CD4-positive, alpha-beta T cell treated with Interleukin-17A for 4 hours (primary cell): ENCODE results near the gene PIBF1.
"Not testable (repeated sequence)": the region's sequence is repeated elsewhere in the genome, so short reads cannot be mapped to it uniquely, and the experiment has no call there.

Experiments used
- DNase-seq: peaks from one replicate; pipeline ENCODE4 v3.0.0-alpha.2; 2020; ENCODE audit warnings: mixed read lengths

The PIBF1 gene

GRCh38 chr13:73025217-73026012, 243.5 kb downstream of the PIBF1 start:
- DNase-seq = no peak

DNA sequence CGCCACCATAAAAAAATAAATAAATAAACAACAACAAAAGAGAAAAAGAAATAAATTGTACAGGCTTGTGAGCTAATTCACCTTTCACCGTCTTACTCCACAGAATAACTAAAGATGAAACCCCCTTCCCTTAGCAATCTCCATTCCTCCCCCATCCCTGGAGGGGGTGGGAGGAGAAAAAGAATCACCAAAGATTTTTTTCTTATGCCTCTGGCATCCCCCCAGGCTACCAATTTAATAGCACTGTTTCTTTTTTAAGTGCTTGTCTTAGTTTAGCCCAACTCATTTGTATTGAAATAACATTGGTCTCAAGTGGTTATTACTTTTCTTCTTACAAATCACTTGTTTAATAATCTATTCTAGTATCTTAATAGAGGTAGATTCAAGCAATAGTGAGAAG, 253.0 kb downstream of the PIBF1 start:
- DNase-seq = no peak

- DNase-seq = no peak
Measured at GRCh38 chr13:73035660-73036059, 253.7 kb downstream of the PIBF1 start.

DNA sequence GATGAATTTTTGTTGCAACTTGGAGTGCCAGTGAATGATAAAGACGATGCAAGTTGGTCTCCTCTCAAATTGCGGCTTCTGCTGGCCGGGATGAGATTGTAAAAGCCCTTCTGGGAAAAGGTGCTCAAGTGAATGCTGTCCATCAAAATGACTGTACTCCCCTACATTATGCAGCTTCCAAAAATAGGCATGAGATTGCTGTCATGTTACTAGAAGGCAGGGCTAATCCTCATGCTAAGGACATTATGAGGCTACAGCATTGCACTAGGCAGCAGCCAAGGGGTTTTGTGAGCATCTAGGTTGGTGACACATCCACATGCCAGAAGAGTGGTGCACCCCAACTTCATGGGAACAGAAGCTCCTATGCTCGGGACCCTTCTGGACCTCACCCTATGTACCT, 254.6 kb downstream of the PIBF1 start:
- DNase-seq = no peak

- DNase-seq = no peak
Measured at GRCh38 chr13:73038064-73038463, 256.1 kb downstream of the PIBF1 start.

DNA sequence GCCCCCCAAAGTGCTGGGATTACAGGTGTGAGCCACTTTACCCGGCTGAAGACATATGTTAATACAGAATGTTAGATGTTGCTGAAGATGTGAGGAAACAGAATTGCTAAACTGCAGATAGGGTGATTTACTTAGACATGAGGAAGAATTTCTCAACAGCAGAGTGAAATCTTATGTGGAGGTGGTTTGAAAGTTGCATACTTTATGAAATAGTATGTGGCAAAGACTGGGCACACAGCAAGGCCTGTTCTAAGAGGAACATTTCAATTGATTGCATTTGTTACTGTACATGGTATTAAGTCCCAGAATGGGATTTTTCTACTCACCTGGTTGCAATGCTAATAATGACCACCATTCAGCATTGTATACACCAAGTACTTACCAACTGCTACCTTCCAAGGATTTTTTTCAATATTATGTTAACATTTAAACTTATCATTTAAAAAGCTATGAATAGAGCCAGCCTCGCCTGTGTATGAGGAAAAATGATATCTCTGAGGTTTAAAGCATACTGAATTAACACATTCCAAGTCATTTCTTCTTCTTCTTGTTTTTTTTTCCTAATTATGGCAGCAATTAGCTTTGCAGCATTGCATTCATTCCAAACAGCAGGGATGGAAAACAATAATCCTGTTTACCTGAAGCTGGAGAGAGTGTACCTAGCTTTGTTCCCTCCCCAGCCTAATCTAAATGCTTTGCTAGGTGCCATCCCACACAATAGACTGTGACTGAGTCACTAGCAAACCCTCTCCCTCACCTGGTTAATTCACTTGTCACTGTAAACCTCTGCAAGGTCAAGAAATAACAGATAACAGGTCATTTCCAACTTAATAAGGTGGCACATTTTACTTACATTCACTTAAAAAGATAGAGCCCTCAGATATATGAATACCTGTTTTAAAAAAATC, 257.5 kb downstream of the PIBF1 start:
- no peak for DNase-seq

DNA sequence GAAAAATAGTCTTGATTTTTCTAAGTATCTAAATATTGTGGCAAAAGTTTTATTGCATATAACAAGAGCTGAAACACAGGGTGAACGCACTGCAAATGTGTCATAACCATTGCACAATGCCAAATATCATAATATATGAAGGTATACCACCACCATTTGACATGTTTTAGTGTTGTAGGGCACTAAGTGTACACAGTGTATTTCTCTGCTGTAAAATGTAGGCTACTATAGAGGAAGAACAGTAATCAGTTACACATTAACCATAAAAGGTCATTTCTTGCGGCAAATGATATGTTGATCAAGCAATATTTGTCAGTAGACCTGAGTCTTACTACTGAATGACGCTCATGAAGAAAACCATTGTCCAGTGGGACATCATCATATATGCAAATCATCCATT, 258.6 kb downstream of the PIBF1 start:
- no peak for DNase-seq

GRCh38 chr13:73040968-73041596, 259.1 kb downstream of the PIBF1 start:
- no peak for DNase-seq

- DNase-seq = no peak
Measured at GRCh38 chr13:73045031-73045430, 263.1 kb downstream of the PIBF1 start.

DNA sequence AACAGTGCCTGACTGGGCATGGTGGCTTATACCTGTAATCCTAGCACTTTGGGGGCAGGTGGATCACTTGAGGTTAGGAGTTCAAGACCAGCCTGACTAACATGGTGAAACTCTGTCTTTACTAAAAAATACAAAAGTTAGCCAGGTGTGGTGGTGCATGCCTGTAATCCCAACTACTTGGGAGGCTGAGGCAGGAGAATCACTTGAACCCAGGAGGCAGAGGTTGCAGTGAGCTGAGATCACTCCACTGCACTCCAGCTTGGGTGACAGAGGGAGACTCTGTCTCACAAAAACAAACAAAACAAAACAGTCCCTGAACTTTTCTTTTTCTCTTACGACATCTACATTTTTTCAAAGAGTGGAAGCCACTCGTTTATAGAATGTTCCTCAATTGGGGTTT, 266.7 kb downstream of the PIBF1 start:
- not testable (repeated sequence) for DNase-seq

GRCh38 chr13:73054712-73055111, 272.8 kb downstream of the PIBF1 start:
- no peak for DNase-seq

DNA sequence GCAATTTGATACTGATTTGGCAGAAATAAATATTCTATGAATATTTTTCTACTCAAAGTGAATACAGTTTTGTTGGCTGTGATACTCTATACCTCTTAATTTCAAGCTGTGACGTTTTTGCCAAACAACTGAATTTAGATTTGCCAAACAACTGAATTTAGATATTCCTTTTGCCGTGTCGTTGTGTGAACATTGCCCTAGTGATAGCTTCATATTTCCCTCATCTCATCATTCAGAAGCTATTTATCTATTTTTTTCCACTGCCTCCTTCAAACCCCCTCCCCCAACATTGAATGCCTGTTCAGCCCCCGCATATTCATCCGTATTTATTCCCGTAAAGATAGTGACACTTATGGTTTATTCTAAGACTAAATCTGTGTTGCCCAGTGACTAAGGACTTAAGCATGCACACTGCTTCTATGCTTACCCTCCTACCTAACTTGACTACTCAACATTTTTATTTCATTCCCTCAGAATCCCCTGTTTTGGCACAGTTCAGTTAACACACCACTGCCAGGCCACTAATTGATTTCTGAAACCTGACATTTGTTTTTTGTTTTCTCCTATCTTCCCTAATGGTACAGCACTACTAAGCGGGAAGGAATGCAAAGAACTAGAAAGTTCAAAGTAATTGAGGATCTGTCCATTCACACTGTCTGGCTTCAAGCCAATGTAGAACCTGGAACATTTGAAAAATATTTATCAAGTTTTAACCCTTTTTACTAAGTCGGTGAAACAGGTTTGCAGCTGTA, 274.1 kb downstream of the PIBF1 start:
- no peak for DNase-seq

DNA sequence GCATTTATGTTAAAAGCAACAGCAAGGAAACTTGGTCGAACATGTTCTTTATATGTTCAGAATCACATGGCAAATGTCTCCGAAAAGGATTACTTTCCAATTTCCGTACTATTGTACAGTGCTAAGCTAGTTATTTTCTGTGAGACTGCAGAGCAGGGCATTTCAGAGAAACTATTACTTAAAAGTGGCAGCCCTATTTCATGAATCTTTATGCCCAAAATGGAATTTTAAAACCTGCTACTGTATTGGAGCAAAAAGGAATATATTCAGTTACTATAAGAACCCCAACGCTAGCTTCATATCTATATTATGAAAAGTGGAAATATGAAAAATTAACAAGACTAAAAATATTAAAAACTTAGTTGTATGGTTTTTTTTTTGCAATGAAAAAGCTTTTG, 274.6 kb downstream of the PIBF1 start:
- DNase-seq = no peak

DNA sequence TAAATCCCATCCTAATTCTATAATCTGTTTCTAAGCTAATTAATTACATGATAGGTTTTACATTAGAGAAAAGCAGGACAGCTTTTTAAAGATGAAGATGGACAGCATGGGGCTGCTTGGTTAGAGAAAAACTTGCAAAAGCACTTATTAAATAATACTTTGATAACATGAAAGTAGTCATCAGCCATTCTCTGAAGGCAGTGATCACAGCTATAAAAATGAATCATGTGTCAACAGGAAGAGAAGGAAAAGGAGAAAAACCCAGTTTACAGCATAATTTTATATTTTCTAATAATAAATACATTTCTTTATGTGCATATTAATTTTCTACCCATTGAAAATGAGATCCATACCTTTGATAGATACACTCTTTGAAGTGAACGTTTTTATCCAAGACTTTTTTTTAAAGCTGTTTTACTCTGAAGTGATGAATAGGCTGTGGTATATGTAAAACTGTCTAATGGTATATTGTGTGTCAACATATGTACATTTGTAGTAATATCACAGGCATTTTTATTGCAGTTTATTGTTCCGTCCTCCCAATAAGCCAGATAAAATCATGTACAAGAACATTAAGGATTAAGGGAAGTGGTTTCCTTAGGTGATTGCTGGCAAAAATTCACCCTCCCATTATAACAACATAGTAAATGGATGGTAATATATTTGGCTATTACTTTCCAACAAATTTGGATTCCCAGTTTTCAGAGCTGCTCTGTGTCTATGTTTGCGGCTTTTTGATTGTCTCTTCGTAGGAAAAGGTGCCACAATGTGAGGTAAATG, 275.5 kb downstream of the PIBF1 start:
- no peak for DNase-seq

GRCh38 chr13:73058064-73058313, 276.1 kb downstream of the PIBF1 start:
- no peak for DNase-seq

DNA sequence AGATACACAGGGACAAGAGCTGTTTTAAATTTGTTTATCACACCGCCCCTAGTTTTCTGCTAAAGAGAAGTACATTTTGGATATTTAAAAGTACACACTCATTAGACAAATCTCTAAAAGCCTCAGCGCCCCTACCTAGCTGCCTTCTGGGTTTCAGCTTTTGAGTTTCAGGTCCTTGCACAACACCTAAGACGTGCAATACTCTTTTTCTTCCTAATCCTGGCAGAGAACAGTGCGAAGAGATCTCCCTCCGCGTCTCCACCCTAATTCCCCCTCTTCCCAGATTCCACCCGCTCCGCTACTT, 276.5 kb downstream of the PIBF1 start:
- no peak for DNase-seq

- DNase-seq = peak; percentile 97
Measured at GRCh38 chr13:73058736-73059459, 277.0 kb downstream of the PIBF1 start, which contains the start of gene KLF5. Gene KLF5 (plus strand): TSS chr13:73059005. CDS start chr13:73059328, 323 bp downstream.

DNA sequence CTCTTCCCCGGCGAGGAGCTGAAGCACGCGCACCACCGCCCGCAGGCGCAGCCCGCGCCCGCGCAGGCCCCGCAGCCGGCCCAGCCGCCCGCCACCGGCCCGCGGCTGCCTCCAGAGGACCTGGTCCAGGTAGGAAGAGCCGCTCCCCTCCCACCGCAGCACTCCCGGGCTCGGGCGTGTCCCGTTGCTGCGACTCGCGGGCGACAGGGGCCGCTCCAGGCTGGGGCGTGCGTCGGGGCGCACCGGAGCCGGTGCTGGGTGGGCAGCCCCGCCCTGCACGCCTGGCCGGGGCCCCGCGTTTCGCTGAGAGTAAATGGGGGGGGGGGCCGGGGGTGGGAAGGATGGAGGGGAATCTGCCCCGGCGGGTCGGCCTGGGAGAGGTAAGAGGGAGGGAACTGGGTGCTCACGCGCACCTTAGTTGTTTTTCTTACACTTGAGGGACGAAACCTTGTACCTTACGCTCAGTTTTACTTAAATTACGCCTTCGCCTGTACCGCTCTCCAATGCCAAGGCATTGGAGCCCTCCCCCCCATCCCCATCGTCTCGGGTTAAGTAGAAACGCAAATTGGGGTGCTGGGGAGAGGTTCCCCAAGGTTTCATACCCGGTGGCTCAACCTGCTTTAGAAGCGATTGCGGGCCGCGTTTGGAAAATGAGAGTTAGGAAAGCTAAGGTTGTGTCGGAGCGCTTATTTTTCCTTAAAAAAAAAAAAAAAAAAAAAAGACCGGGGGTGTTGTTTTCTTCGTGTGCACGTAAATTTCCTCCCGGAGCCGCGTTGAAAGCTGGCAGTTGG, 277.7 kb downstream of the PIBF1 start:
- DNase-seq = peak; percentile 64

DNA sequence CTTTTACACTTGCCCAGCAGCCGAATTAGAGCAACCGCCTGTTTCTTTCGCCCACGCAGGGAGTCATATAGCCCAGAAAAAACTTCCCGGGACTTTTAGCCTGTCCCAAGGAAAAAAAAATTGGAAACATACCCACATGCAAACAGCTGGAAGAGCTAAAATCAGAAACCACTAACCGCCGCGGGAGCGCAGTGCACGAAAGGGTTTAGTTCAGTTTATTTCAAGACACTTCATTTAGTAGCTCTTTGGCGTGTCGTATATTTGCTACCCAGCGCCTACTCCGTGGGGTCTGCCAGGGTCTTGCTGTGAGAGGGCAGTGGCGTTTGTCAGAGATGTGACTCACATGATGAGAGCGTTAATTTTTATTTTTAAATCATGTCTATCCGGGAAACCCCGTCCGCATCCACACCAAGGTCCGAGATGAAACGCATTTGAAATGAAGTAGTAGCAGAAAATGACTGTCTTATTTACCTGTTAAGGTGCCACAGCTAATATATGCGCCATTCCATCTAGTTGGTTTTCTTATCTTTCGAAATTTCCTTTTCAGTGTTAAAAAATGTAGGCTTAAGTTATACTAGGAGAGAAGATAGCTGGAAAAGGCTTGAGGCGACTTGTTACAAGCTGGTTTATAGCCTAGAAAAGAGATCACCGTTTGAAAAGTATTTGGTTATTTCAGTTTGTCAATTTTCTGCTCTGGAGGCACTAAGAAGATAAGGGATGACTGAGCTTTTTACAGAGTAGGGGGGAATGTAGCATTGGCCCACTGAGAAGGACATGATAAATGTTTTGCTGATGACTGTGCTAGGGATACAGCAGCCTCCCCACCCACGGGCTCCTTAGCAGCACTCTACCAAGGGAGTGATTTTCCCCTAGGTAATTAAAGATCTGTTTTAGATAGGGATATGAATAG, 278.6 kb downstream of the PIBF1 start:
- DNase-seq = peak; percentile 22

- no peak for DNase-seq
Measured at GRCh38 chr13:73061473-73061872, 279.5 kb downstream of the PIBF1 start.
